ENCODE measurements around the gene DNAH14.
A peak's percentile ranks its signal among the peaks of the same experiment; 100 is the strongest.

Gene DNAH14

GRCh38 chr1:225434046-225434445, 504.6 kb downstream of the DNAH14 start:
- Histone ChIP-seq H3K18ac (ENCODE audit: low read length) (no peak overlapping the region), H3K56ac (ENCODE audit: low read length) (no peak overlapping the region), H3K27me3 (ENCODE audit: insufficient read depth, low read length, poor library complexity) (no peaks in the 10 kb centered on the region), H2BK120ac (ENCODE audit: low read depth, low read length) (no peak overlapping the region), H3K4ac (ENCODE audit: low read depth, low read length) (no peak overlapping the region), H2AK5ac (ENCODE audit: low read length) (no peak overlapping the region), H3K36me3 (ENCODE audit: control insufficient read depth, insufficient read depth, low read length) (no peaks in the 10 kb centered on the region), H3K4me3 (ENCODE audit: low read length) (no peak overlapping the region), H3K27ac (ENCODE audit: low read depth, low read length) (no peak overlapping the region), H3K4me2 (ENCODE audit: low read length) (no peak overlapping the region), H4K8ac (ENCODE audit: low read depth, low read length) (no peak overlapping the region), H3K9ac (ENCODE audit: low read length) (no peak overlapping the region), H2BK15ac (replicated peaks; ENCODE audit: low read depth) (no peak overlapping the region), H3K79me2 (ENCODE audit: control insufficient read depth, insufficient read depth, low read length) (no peaks in the 10 kb centered on the region), H3K79me1 (ENCODE audit: low read length) (no peaks in the 10 kb centered on the region), H3K23ac (ENCODE audit: low read length) (no peak overlapping the region), H4K5ac (ENCODE audit: low read length) (no peak overlapping the region), H2BK5ac (ENCODE audit: low read length) (no peak overlapping the region), H3K4me1 (ENCODE audit: control insufficient read depth, low read depth, low read length) (no peaks in the 10 kb centered on the region)
- DNase-seq = no peak
- 100% methylated on average over 1 of the region's 5 CpGs for WGBS (ENCODE audit: extremely low coverage, insufficient coverage, low lambda C conversion rate)

- H3K23ac ChIP-seq (ENCODE audit: low read length) = no peak overlapping the region
- no peak overlapping the region for H2AK5ac ChIP-seq (ENCODE audit: low read length)
- no peak overlapping the region for H3K4me2 ChIP-seq (ENCODE audit: low read length)
- H3K27me3 ChIP-seq (ENCODE audit: insufficient read depth, low read length, poor library complexity) = no peaks in the 10 kb centered on the region
- no peak overlapping the region for H2BK120ac ChIP-seq (ENCODE audit: low read depth, low read length)
- H2BK15ac ChIP-seq (replicated peaks; ENCODE audit: low read depth) = no peak overlapping the region
- H3K79me1 ChIP-seq (ENCODE audit: low read length) = no peaks in the 10 kb centered on the region
- H3K18ac ChIP-seq (ENCODE audit: low read length) = no peak overlapping the region
- no peaks in the 10 kb centered on the region for H3K36me3 ChIP-seq (ENCODE audit: control insufficient read depth, insufficient read depth, low read length)
- no CpG with 5 or more reads among the region's 6 CpGs for WGBS (ENCODE audit: extremely low coverage, insufficient coverage, low lambda C conversion rate)
- no peak overlapping the region for H3K4me3 ChIP-seq (ENCODE audit: low read length)
- no peak overlapping the region for H2BK5ac ChIP-seq (ENCODE audit: low read length)
- no peak overlapping the region for H4K8ac ChIP-seq (ENCODE audit: low read depth, low read length)
- no peak overlapping the region for H3K9ac ChIP-seq (ENCODE audit: low read length)
- no peak overlapping the region for H3K56ac ChIP-seq (ENCODE audit: low read length)
- H3K27ac ChIP-seq (ENCODE audit: low read depth, low read length) = no peak overlapping the region
- H4K5ac ChIP-seq (ENCODE audit: low read length) = no peak overlapping the region
- no peak for DNase-seq
- no peaks in the 10 kb centered on the region for H3K79me2 ChIP-seq (ENCODE audit: control insufficient read depth, insufficient read depth, low read length)
- H3K4ac ChIP-seq (ENCODE audit: low read depth, low read length) = no peak overlapping the region
- H3K4me1 ChIP-seq (ENCODE audit: control insufficient read depth, low read depth, low read length) = no peaks in the 10 kb centered on the region
These were observed 505.6 kb downstream of the DNAH14 start for GRCh38 chr1:225435076-225435475.

GRCh38 chr1:225435487-225435886, 506.0 kb downstream of the DNAH14 start:
- WGBS (ENCODE audit: extremely low coverage, insufficient coverage, low lambda C conversion rate) = no CpG with 5 or more reads among the region's 1 CpG
- no peak overlapping the region for H2BK5ac ChIP-seq (ENCODE audit: low read length)
- H3K4me2 ChIP-seq (ENCODE audit: low read length) = no peak overlapping the region
- no peak overlapping the region for H3K9ac ChIP-seq (ENCODE audit: low read length)
- H3K36me3 ChIP-seq (ENCODE audit: control insufficient read depth, insufficient read depth, low read length) = no peaks in the 10 kb centered on the region
- no peaks in the 10 kb centered on the region for H3K4me1 ChIP-seq (ENCODE audit: control insufficient read depth, low read depth, low read length)
- no peak overlapping the region for H3K4ac ChIP-seq (ENCODE audit: low read depth, low read length)
- no peak overlapping the region for H3K56ac ChIP-seq (ENCODE audit: low read length)
- H3K4me3 ChIP-seq (ENCODE audit: low read length) = no peak overlapping the region
- no peaks in the 10 kb centered on the region for H3K27me3 ChIP-seq (ENCODE audit: insufficient read depth, low read length, poor library complexity)
- no peak overlapping the region for H4K5ac ChIP-seq (ENCODE audit: low read length)
- H2BK15ac ChIP-seq (replicated peaks; ENCODE audit: low read depth) = no peak overlapping the region
- no peak overlapping the region for H3K18ac ChIP-seq (ENCODE audit: low read length)
- H3K23ac ChIP-seq (ENCODE audit: low read length) = no peak overlapping the region
- no peak overlapping the region for H2BK120ac ChIP-seq (ENCODE audit: low read depth, low read length)
- H2AK5ac ChIP-seq (ENCODE audit: low read length) = no peak overlapping the region
- DNase-seq = no peak
- H3K79me2 ChIP-seq (ENCODE audit: control insufficient read depth, insufficient read depth, low read length) = no peaks in the 10 kb centered on the region
- no peaks in the 10 kb centered on the region for H3K79me1 ChIP-seq (ENCODE audit: low read length)
- no peak overlapping the region for H3K27ac ChIP-seq (ENCODE audit: low read depth, low read length)
- H4K8ac ChIP-seq (ENCODE audit: low read depth, low read length) = no peak overlapping the region

GRCh38 chr1:225435957-225436392, 506.5 kb downstream of the DNAH14 start:
- H3K9ac ChIP-seq (ENCODE audit: low read length) = no peak overlapping the region
- no peaks in the 10 kb centered on the region for H3K27me3 ChIP-seq (ENCODE audit: insufficient read depth, low read length, poor library complexity)
- no peaks in the 10 kb centered on the region for H3K4me1 ChIP-seq (ENCODE audit: control insufficient read depth, low read depth, low read length)
- H4K5ac ChIP-seq (ENCODE audit: low read length) = no peak overlapping the region
- no peak overlapping the region for H3K23ac ChIP-seq (ENCODE audit: low read length)
- no peaks in the 10 kb centered on the region for H3K79me1 ChIP-seq (ENCODE audit: low read length)
- H3K4ac ChIP-seq (ENCODE audit: low read depth, low read length) = no peak overlapping the region
- no peak overlapping the region for H2BK120ac ChIP-seq (ENCODE audit: low read depth, low read length)
- no peaks in the 10 kb centered on the region for H3K36me3 ChIP-seq (ENCODE audit: control insufficient read depth, insufficient read depth, low read length)
- no peak overlapping the region for H2BK5ac ChIP-seq (ENCODE audit: low read length)
- H3K4me3 ChIP-seq (ENCODE audit: low read length) = no peak overlapping the region
- no peak overlapping the region for H3K18ac ChIP-seq (ENCODE audit: low read length)
- DNase-seq = no peak
- no CpG with 5 or more reads among the region's 6 CpGs for WGBS (ENCODE audit: extremely low coverage, insufficient coverage, low lambda C conversion rate)
- no peak overlapping the region for H4K8ac ChIP-seq (ENCODE audit: low read depth, low read length)
- H3K56ac ChIP-seq (ENCODE audit: low read length) = no peak overlapping the region
- H3K79me2 ChIP-seq (ENCODE audit: control insufficient read depth, insufficient read depth, low read length) = no peaks in the 10 kb centered on the region
- no peak overlapping the region for H3K4me2 ChIP-seq (ENCODE audit: low read length)
- no peak overlapping the region for H2BK15ac ChIP-seq (replicated peaks; ENCODE audit: low read depth)
- H3K27ac ChIP-seq (ENCODE audit: low read depth, low read length) = no peak overlapping the region
- H2AK5ac ChIP-seq (ENCODE audit: low read length) = no peak overlapping the region

- Histone ChIP-seq H2BK120ac (ENCODE audit: low read depth, low read length) (no peak overlapping the region), H3K4me1 (ENCODE audit: control insufficient read depth, low read depth, low read length) (no peaks in the 10 kb centered on the region), H3K4ac (ENCODE audit: low read depth, low read length) (no peak overlapping the region), H3K36me3 (ENCODE audit: control insufficient read depth, insufficient read depth, low read length) (no peaks in the 10 kb centered on the region), H3K27me3 (ENCODE audit: insufficient read depth, low read length, poor library complexity) (no peaks in the 10 kb centered on the region), H4K8ac (ENCODE audit: low read depth, low read length) (no peak overlapping the region), H3K4me2 (ENCODE audit: low read length) (no peak overlapping the region), H3K79me1 (ENCODE audit: low read length) (no peaks in the 10 kb centered on the region), H3K9ac (ENCODE audit: low read length) (no peak overlapping the region), H2BK15ac (replicated peaks; ENCODE audit: low read depth) (no peak overlapping the region), H3K27ac (ENCODE audit: low read depth, low read length) (no peak overlapping the region), H4K5ac (ENCODE audit: low read length) (no peak overlapping the region), H3K79me2 (ENCODE audit: control insufficient read depth, insufficient read depth, low read length) (no peaks in the 10 kb centered on the region), H2BK5ac (ENCODE audit: low read length) (no peak overlapping the region), H3K56ac (ENCODE audit: low read length) (no peak overlapping the region), H3K23ac (ENCODE audit: low read length) (no peak overlapping the region), H3K18ac (ENCODE audit: low read length) (no peak overlapping the region), H2AK5ac (ENCODE audit: low read length) (no peak overlapping the region), H3K4me3 (ENCODE audit: low read length) (no peak overlapping the region)
- no CpG with 5 or more reads among the region's 5 CpGs for WGBS (ENCODE audit: extremely low coverage, insufficient coverage, low lambda C conversion rate)
- DNase-seq = peak; percentile 66
These were observed 508.4 kb downstream of the DNAH14 start for GRCh38 chr1:225437710-225438437.

Measured in mesendoderm (in vitro differentiated cells).